ENCODE data around the gene DAW1. TPM values are rescaled to one million over a fixed set of nuclear protein-coding genes. Genes with fewer than 3 reads are reported as not detected.

Gene DAW1
- total RNA-seq, 1 experiment from 2014 or later = 0.20 TPM

DNA sequence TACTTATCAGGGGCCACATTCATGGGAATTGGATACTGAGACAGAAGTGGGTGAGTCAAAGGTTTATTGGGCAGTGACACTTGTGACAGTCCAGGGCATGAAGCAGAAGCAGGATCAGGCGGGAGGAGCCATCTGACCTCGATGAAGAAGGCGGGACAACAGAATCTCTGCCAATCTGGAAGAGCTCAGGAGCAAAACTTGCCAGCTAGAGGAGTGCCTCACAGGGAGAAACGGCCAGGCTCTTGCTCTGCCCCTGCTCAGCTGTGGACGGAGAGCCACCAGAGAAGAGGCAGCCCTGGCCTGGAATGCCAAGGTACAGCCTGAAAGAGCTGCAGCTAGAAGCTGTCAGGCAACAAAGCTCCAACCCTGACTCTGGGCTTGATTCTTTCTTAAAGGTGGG lies 16.9 kb downstream of the DAW1 start:
- no peaks in the 10 kb centered on the region for H3K36me3 ChIP-seq (ENCODE audit: control insufficient read depth in 1 of 2, insufficient read depth in 2 of 2, low read length in 2 of 2)
- no peak overlapping the region for H3K4me3 ChIP-seq (replicated peaks in 1 of 2; ENCODE audit: low read depth in 1 of 2, low read length in 2 of 2)
- H2AFZ ChIP-seq (ENCODE audit: low read depth, low read length, poor library complexity, severe bottlenecking) = peak overlapping the region; percentile 88
- peak; percentile 32 for DNase-seq (ENCODE audit: low read depth, low spot score)
- no peaks in the 10 kb centered on the region for H3K79me2 ChIP-seq (ENCODE audit: insufficient read depth, low read length)
- H3K9me2 ChIP-seq (ENCODE audit: insufficient read depth) = no peaks in the 10 kb centered on the region
- ChIA-PET RAD21 (ENCODE audit: low non-redundant PET in 1 of 2, low total read pairs in 2 of 2, uncharacterized antibody in 2 of 2, unreplicated experiment in 2 of 2) (no interaction called here), POLR2A (interaction anchor here (0.8 kb wide), 1 partner anchor 9 kb away, joined by 3 read pairs; no protein-coding TSS in a partner anchor), CTCF (interaction anchor here (1.4 to 1.5 kb wide), 2 partner anchors 25 to 230 kb away, joined by 6 read pairs; no protein-coding TSS in a partner anchor)
- BruUV-seq (replicated peaks) = no TSS peak
- H3K9ac ChIP-seq (ENCODE audit: low read length) = no peak overlapping the region
- no peak for TF ChIP-seq SRF (IDR thresholded peaks at IDR 0.05; ENCODE audit: low read depth)
- TF ChIP-seq SP1 (IDR thresholded peaks at IDR 0.05; ENCODE audit: low read depth) = no peak
- no peak for TF ChIP-seq EGR1 (IDR thresholded peaks at IDR 0.05; ENCODE audit: low read depth)
- no peak for TF ChIP-seq YY1 (IDR thresholded peaks at IDR 0.05; ENCODE audit: extremely low read depth, insufficient replicate concordance, low read depth, low read length)
- TF ChIP-seq EZH2 (IDR thresholded peaks at IDR 0.05) = no peak
- TF ChIP-seq ZFX (IDR thresholded peaks at IDR 0.05) = no peak
- TF ChIP-seq FOSL1 (IDR thresholded peaks at IDR 0.05; ENCODE audit: low read depth) = no peak
- TF ChIP-seq CEBPB (IDR thresholded peaks at IDR 0.05; ENCODE audit: low read depth) = no peak
- no peak for TF ChIP-seq POLR2AphosphoS5 (IDR thresholded peaks at IDR 0.05; ENCODE audit: low read depth, low read length)
- no peak for TF ChIP-seq RAD21 (IDR thresholded peaks at IDR 0.05; ENCODE audit: low read depth)
- TF ChIP-seq TCF7L2 (IDR thresholded peaks at IDR 0.05; ENCODE audit: borderline replicate concordance, extremely low read depth, insufficient read depth, insufficient read length) = no peak
- TF ChIP-seq EZH2phosphoT487 (IDR thresholded peaks at IDR 0.05; ENCODE audit: borderline replicate concordance) = no peak
- TF ChIP-seq, protein P1, sequence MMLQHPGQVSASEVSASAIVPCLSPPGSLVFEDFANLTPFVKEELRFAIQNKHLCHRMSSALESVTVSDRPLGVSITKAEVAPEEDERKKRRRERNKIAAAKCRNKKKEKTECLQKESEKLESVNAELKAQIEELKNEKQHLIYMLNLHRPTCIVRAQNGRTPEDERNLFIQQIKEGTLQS (IDR thresholded peaks at IDR 0.05) = no peak
- TF ChIP-seq CBX3 (IDR thresholded peaks at IDR 0.05; ENCODE audit: low read depth) = no peak
- TF ChIP-seq, protein P2, sequence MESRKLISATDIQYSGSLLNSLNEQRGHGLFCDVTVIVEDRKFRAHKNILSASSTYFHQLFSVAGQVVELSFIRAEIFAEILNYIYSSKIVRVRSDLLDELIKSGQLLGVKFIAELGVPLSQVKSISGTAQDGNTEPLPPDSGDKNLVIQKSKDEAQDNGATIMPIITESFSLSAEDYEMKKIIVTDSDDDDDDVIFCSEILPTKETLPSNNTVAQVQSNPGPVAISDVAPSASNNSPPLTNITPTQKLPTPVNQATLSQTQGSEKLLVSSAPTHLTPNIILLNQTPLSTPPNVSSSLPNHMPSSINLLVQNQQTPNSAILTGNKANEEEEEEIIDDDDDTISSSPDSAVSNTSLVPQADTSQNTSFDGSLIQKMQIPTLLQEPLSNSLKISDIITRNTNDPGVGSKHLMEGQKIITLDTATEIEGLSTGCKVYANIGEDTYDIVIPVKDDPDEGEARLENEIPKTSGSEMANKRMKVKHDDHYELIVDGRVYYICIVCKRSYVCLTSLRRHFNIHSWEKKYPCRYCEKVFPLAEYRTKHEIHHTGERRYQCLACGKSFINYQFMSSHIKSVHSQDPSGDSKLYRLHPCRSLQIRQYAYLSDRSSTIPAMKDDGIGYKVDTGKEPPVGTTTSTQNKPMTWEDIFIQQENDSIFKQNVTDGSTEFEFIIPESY (IDR thresholded peaks at IDR 0.05; ENCODE audit: extremely low read depth, insufficient replicate concordance, low read length) = no peak
- TF ChIP-seq, protein P3, sequence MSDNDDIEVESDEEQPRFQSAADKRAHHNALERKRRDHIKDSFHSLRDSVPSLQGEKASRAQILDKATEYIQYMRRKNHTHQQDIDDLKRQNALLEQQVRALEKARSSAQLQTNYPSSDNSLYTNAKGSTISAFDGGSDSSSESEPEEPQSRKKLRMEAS (IDR thresholded peaks at IDR 0.05) = no peak
- no peaks in the 10 kb centered on the region for H4K20me1 ChIP-seq (ENCODE audit: insufficient read depth)
- H3K27ac ChIP-seq (ENCODE audit: low read depth, low read length) = no peak overlapping the region
- ATAC-seq = peak; percentile 76
- no peaks in the 10 kb centered on the region for H3K9me3 ChIP-seq (ENCODE audit: control insufficient read depth in 1 of 2, insufficient read depth in 1 of 2, low read depth in 1 of 2, low read length in 2 of 2)
- intact Hi-C loops (cut with micrococcal nuclease) = loop anchor here (5.0 to 10.0 kb wide), 3 partner anchors 143 to 1389 kb away; partner anchors contain the start of gene SCYGR8
- no peaks in the 10 kb centered on the region for H3K27me3 ChIP-seq (ENCODE audit: insufficient read depth, low read length)
- peak overlapping the region; percentile 33 for H3K4me2 ChIP-seq (ENCODE audit: low read length)
- peaks cover 3 to 15% of the 10 kb centered on the region in 2 experiments; a peak in 2 of 4 replicates for H3K4me1 ChIP-seq (ENCODE audit: control insufficient read depth in 1 of 2, insufficient read depth in 2 of 2, low read length in 2 of 2)
